Fibroblast of mammary gland (primary cell): ENCODE results near the gene S100A14.

Experiments
- DNase-seq: peaks from one replicate; pipeline ENCODE4 v3.0.0-alpha.2; 2010; ENCODE audit warnings: low read depth
- H3K4me3 ChIP-seq: 2 replicates; pipeline ENCODE4 v1.5.1; 2011; ENCODE audit warnings: low read depth, mild to moderate bottlenecking, low read length, moderate library complexity; ENCODE audit not compliant: control insufficient read depth
- TF ChIP-seq, protein P1 (sequence below): conservative IDR thresholded peaks from 2 replicates; pipeline ENCODE4 v1.5.1; 2011; ENCODE audit warnings: low read depth, low read length, inconsistent platforms; ENCODE audit not compliant: control insufficient read depth, insufficient read depth

S100A14 gene

DNA sequence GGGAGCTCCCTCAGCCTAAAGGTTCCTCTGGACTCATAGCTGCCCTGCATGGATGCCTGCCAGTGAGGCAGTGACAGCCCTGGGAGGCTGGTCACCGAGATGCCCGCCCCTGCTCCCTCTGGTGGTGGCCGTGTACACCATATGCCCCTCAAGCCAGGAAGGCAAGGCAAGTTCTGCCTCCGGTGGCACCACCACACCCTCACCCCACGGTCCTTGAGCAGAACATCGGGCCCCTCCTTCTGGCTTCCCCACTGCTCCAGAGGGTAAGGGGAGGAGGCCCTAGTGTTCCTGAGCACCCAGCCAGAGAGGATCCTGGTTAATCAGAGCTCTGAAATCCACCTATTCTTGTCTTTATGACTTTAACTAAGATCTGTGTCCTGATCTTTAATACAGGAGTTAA is 1.5 kb upstream of the S100A14 start:
- peak; percentile 60 for DNase-seq
- no peak overlapping the region for H3K4me3 ChIP-seq
- TF ChIP-seq, protein P1, sequence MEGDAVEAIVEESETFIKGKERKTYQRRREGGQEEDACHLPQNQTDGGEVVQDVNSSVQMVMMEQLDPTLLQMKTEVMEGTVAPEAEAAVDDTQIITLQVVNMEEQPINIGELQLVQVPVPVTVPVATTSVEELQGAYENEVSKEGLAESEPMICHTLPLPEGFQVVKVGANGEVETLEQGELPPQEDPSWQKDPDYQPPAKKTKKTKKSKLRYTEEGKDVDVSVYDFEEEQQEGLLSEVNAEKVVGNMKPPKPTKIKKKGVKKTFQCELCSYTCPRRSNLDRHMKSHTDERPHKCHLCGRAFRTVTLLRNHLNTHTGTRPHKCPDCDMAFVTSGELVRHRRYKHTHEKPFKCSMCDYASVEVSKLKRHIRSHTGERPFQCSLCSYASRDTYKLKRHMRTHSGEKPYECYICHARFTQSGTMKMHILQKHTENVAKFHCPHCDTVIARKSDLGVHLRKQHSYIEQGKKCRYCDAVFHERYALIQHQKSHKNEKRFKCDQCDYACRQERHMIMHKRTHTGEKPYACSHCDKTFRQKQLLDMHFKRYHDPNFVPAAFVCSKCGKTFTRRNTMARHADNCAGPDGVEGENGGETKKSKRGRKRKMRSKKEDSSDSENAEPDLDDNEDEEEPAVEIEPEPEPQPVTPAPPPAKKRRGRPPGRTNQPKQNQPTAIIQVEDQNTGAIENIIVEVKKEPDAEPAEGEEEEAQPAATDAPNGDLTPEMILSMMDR, result peak; percentile 51

DNA sequence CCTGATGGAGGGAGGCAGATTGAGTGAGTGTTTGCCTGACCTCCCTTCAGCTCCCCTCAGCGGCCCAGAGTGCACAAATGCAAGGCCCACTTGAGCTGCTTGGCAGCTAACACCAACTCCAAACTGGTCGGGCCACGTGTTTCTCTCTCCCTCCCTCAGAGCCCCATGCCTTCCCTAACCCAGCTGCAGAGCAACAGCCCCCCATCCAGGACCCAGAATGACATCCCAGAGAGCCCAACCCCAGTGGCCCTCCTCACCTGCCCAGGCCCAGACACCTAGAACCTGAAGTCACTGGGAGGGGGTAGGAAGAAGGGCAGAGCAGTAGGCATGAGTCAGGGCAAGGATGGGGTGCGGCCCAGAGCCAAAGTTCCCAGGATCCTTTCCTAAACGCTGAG is 789 bp upstream of the S100A14 start:
- H3K4me3 ChIP-seq, result no peak overlapping the region
- no peak for DNase-seq
- TF ChIP-seq, protein P1, result no peak

DNA sequence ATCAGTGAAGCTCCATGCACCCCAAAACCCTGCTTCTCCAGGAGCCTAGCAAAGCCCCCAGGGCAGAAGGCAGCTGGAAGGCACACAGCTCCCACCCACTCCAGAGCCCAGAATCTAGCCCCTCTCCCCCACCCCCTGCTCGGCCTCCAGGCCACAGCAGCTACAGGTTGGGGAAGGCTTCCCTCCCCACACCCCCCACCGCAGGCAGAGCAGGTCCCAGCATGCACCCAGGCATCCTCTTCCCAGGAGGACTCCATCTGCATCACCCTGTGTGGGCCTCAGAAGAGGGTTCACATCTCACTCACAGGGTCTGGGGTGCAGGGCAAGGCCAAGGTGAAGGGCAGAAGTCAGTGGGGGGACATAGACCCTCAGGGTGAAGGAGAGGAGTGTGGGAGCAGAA is 719 bp downstream of the S100A14 start:
- TF ChIP-seq, protein P1, result no peak
- DNase-seq, result no peak
- H3K4me3 ChIP-seq, result no peak overlapping the region

DNA sequence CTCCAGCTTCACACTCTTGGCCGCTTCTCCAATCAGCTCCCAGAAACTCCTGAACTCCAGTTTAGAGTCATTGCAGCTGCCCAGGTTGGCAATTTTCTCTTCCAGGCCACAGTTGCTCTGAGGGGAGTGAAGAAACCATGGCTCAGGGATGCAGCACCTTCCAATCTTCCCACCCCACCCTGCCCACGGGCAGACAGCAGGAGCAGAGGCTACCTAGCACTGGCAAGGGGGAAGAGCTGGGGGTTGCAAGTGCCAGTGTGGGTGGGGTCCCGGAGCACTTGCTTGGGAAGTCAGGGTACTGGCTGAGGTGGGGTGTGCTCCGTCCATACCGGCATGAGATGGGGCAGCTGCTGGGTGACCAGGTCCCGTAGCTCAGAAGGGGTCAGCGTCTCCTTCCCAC is 1.2 kb downstream of the S100A14 start:
- no peak overlapping the region for H3K4me3 ChIP-seq
- no peak for DNase-seq
- TF ChIP-seq, protein P1, result no peak

DNA sequence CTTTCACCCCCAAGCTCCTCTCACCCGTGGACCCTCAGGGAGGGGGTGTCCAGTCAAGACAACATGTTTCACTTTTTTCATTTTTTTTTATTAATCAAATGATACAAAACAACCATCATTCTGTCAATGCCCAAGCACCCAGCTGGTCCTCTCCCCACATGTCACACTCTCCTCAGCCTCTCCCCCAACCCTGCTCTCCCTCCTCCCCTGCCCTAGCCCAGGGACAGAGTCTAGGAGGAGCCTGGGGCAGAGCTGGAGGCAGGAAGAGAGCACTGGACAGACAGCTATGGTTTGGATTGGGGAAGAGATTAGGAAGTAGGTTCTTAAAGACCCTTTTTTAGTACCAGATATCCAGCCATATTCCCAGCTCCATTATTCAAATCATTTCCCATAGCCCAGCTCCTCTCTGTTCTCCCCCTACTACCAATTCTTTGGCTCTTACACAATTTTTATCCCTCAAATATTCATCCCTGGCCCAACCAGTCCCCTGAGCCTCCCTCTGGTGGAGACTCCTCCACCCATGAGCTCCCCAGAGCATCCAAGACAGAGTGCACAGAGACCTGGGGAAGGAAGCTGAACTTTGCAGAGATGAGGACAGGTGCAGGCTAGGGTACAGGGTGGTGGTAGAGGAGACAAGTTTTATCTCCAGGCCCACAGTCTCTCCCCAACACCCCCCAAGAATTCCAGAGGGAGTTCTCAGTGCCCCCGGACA is 1.8 kb downstream of the S100A14 start:
- H3K4me3 ChIP-seq, result no peak overlapping the region
- DNase-seq, result no peak
- TF ChIP-seq, protein P1, result peak; percentile 17

DNA sequence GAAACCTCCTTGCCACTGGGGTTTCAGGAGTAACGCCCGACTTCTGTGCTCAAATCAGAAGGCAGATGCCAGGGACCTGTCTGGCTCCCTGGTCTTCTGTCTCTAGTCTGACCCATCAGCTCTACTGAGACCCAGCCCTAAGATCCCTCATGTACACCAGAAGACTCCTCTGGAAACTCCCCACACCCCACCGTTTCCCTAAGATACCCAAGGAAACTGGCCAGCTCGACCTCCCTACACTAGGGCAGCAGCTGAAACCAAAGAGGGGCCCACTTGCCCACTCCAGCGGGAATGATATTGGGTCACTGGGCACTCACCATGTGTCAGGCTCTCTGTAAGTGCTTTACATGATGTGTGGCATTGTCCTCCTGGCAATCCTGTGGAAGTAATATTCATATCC is 2.7 kb downstream of the S100A14 start:
- DNase-seq, result no peak
- H3K4me3 ChIP-seq, result peak overlapping the region; percentile 94
- TF ChIP-seq, protein P1, result no peak
